GM12873 (cell line): Measurements from ENCODE around the gene LDAF1.

ENCODE experiments used
- TF ChIP-seq, protein P1 (sequence below): IDR thresholded peaks from 2 replicates; pipeline ENCODE4 v1.5.1; 2012; ENCODE audit warnings: low read depth, mild to moderate bottlenecking, moderate library complexity, low read length, control low read depth; ENCODE audit not compliant: insufficient read depth; ENCODE audit errors: missing control alignments

Gene LDAF1

DNA sequence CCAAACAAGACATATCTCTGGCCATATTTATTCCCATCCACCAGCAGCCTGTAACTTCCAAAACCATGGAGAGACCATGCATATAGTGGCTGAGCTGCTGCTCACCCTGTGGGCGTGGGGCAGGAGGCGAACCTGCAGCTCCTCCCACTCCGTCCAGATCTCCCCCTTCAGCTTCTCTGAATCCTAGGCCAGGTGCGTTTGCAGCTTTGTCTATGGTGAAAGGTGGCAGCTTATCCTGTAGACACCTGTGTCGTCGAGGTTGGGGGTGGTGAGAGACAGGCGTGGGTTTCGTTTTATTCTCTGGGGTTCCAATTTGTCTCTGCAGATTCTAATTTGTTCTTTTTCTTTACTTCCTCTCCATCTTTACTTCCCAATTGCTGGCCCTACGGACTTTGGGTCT is 65.3 kb downstream of the LDAF1 start:
- TF ChIP-seq, protein P1, sequence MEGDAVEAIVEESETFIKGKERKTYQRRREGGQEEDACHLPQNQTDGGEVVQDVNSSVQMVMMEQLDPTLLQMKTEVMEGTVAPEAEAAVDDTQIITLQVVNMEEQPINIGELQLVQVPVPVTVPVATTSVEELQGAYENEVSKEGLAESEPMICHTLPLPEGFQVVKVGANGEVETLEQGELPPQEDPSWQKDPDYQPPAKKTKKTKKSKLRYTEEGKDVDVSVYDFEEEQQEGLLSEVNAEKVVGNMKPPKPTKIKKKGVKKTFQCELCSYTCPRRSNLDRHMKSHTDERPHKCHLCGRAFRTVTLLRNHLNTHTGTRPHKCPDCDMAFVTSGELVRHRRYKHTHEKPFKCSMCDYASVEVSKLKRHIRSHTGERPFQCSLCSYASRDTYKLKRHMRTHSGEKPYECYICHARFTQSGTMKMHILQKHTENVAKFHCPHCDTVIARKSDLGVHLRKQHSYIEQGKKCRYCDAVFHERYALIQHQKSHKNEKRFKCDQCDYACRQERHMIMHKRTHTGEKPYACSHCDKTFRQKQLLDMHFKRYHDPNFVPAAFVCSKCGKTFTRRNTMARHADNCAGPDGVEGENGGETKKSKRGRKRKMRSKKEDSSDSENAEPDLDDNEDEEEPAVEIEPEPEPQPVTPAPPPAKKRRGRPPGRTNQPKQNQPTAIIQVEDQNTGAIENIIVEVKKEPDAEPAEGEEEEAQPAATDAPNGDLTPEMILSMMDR, result no peak

GRCh38 chr16:21224800-21225199 is 66.3 kb downstream of the LDAF1 start:
- TF ChIP-seq, protein P1, result no peak

- TF ChIP-seq, protein P1, result no peak
These were observed 68.3 kb downstream of the LDAF1 start for GRCh38 chr16:21226749-21227148.

GRCh38 chr16:21227866-21228265 is 69.4 kb downstream of the LDAF1 start:
- TF ChIP-seq, protein P1, result no peak

GRCh38 chr16:21228361-21228872 is 69.9 kb downstream of the LDAF1 start:
- TF ChIP-seq, protein P1, result no peak
